Gastroesophageal sphincter (tissue), 4 donors: Measurements from ENCODE around the gene ACCSL. TPM values are rescaled to one million over a fixed set of nuclear protein-coding genes. Genes with fewer than 3 reads are reported as not detected.

Experiments used
- ATAC-seq: fragments of 150-250 bp; one replicate; pipeline ENCODE4 v1.9.1; 2016; ENCODE audit warnings: mild to moderate bottlenecking, moderate library complexity
- H3K27ac ChIP-seq, 4 donors: fragments of 200-600 bp; sonication (generic) in 3 of 4; 1 replicate in 3 of 4; 2 replicates in 1 of 4; pipeline ENCODE4 v1.5.1; 2016 to 2019
- H3K27me3 ChIP-seq: fragments of 200-600 bp; sonication (generic); one replicate; pipeline ENCODE4 v1.5.1; 2019
- H3K36me3 ChIP-seq, 2 donors: fragments of 200-600 bp; sonication (generic); one replicate each; pipeline ENCODE4 v1.5.1; 2019; ENCODE audit warnings: control low read depth in 1 of 2
- H3K4me1 ChIP-seq, 3 donors: fragments of 200-600 bp; sonication (generic); 1 replicate in 2 of 3; 2 replicates in 1 of 3; pipeline ENCODE4 v1.5.1; 2016 to 2019; ENCODE audit warnings: control low read depth in 2 of 3
- H3K4me3 ChIP-seq, 2 donors: fragments of 200-600 bp; sonication (generic); one replicate each; pipeline ENCODE4 v1.5.1; 2019; ENCODE audit warnings: mild to moderate bottlenecking in 1 of 2, moderate library complexity in 1 of 2
- H3K9me3 ChIP-seq, 3 donors: fragments of 200-600 bp; sonication (generic); one replicate each; pipeline ENCODE4 v1.5.1; 2017 to 2019; ENCODE audit warnings: control low read depth in 2 of 3
- EP300 ChIP-seq: sonication (generic); formaldehyde crosslinking; IDR thresholded peaks from one replicate; pipeline ENCODE4 v1.6.1; 2017; ENCODE audit warnings: antibody characterized with exemption, mild to moderate bottlenecking
- POLR2A ChIP-seq, 2 donors: fragments of 450-650 bp; IDR thresholded peaks; one replicate each; pipeline ENCODE4 v1.6.1; 2017; ENCODE audit warnings: antibody characterized with exemption in 2 of 2, mild to moderate bottlenecking in 2 of 2, moderate library complexity in 1 of 2
- POLR2AphosphoS5 ChIP-seq: sonication (generic); formaldehyde crosslinking; IDR thresholded peaks from one replicate; pipeline ENCODE4 v1.6.1; 2017; ENCODE audit warnings: antibody characterized with exemption
- WGBS, 2 donors: methylation state at CpG; one replicate each; pipeline ENCODE4 v1.1.5; 2018; ENCODE audit warnings: low coverage in 1 of 2; 5-methylcytosine and 5-hydroxymethylcytosine counted together
- total RNA-seq, 4 donors: library from RNA; depleted of rRNA; stranded (reverse); fragments of >200 nt; gene quantifications; one replicate each; pipeline ENCODE4 v1.1.0, GENCODE V29; 2016
- TF ChIP-seq, protein P1 (sequence below), 4 experiments: fragments of 200-600 bp in 2 of 4; fragments of 450-650 bp in 2 of 4; sonication (generic) in 1 of 4; IDR thresholded peaks; one replicate each; pipeline ENCODE4 v1.5.1; 2017 to 2019; ENCODE audit warnings: antibody characterized with exemption in 4 of 4, mild to moderate bottlenecking in 2 of 4, moderate library complexity in 2 of 4

ACCSL gene
- total RNA-seq, 4 donors from 2014 or later, result not detected

GRCh38 chr11:44017443-44018126 lies 30.2 kb upstream of the ACCSL start:
- TF ChIP-seq, protein P1, sequence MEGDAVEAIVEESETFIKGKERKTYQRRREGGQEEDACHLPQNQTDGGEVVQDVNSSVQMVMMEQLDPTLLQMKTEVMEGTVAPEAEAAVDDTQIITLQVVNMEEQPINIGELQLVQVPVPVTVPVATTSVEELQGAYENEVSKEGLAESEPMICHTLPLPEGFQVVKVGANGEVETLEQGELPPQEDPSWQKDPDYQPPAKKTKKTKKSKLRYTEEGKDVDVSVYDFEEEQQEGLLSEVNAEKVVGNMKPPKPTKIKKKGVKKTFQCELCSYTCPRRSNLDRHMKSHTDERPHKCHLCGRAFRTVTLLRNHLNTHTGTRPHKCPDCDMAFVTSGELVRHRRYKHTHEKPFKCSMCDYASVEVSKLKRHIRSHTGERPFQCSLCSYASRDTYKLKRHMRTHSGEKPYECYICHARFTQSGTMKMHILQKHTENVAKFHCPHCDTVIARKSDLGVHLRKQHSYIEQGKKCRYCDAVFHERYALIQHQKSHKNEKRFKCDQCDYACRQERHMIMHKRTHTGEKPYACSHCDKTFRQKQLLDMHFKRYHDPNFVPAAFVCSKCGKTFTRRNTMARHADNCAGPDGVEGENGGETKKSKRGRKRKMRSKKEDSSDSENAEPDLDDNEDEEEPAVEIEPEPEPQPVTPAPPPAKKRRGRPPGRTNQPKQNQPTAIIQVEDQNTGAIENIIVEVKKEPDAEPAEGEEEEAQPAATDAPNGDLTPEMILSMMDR (IDR thresholded peaks at IDR 0.05), result no peak
- TF ChIP-seq POLR2A (IDR thresholded peaks at IDR 0.05), result no peak
- TF ChIP-seq POLR2AphosphoS5, result peak; percentile 77
- Histone ChIP-seq H3K27ac (peak overlapping the region in 3 of 4 donors; percentile 67 to 78 (median 70)), H3K27me3 (no peaks in the 10 kb centered on the region), H3K36me3 (no peaks in the 10 kb centered on the region), H3K9me3 (no peaks in the 10 kb centered on the region), H3K4me1 (peaks cover 8 to 31% (median 22%) of the 10 kb centered on the region in 3 donors), H3K4me3 (no peak overlapping the region)
- 8% methylated on average over 2 of the region's 3 CpGs; no CpG with 5 or more reads in 1 of the 2 donors for WGBS, 2 donors
- ATAC-seq, result peak; percentile 67

DNA sequence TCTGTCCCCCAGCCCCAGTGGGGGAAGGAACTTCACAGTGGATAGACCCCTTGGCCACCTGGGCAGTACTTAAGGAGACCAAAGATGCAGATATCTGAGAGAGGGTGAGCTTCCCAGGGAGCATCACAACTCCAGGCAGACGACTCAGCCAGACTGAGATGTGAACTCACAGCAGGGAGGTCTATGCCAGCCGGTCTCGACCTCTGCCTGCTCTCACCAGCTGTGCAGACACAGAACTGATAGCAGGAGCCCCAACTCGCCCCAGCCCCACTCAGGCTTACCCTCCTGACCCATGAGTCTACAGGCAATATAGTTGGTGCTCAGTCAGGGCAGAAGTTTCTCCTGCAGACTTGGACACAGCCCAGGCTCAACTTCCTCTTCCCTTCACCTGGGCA lies 29.7 kb upstream of the ACCSL start:
- peak overlapping the region in 3 of 4 donors; percentile 67 to 78 (median 70) for H3K27ac ChIP-seq
- no peak overlapping the region for H3K4me3 ChIP-seq
- H3K9me3 ChIP-seq, result no peaks in the 10 kb centered on the region
- no peaks in the 10 kb centered on the region for H3K27me3 ChIP-seq
- no CpG with 5 or more reads among the region's 4 CpGs for WGBS, 2 donors
- TF ChIP-seq, protein P1 (IDR thresholded peaks at IDR 0.05), result no peak
- no peaks in the 10 kb centered on the region for H3K36me3 ChIP-seq
- H3K4me1 ChIP-seq, result peaks cover 8 to 31% (median 22%) of the 10 kb centered on the region in 3 donors
- peak; percentile 40 for ATAC-seq

- TF ChIP-seq POLR2A (IDR thresholded peaks at IDR 0.05) (no peak), EP300 (no peak), POLR2AphosphoS5 (no peak)
- TF ChIP-seq, protein P1 (IDR thresholded peaks at IDR 0.05), result no peak
- Histone ChIP-seq H3K27ac (peak overlapping the region in 1 of 4 donors; percentile 70), H3K4me3 (no peak overlapping the region), H3K4me1 (peaks cover 8 to 31% (median 22%) of the 10 kb centered on the region in 3 donors), H3K36me3 (no peaks in the 10 kb centered on the region), H3K27me3 (no peaks in the 10 kb centered on the region), H3K9me3 (no peaks in the 10 kb centered on the region)
- no peak for ATAC-seq
- 42 to 53% methylated on average over 2 of the region's 2 CpGs for WGBS, 2 donors
Measured at GRCh38 chr11:44018829-44019228, 29.0 kb upstream of the ACCSL start.

GRCh38 chr11:44024977-44025376 lies 22.8 kb upstream of the ACCSL start:
- Histone ChIP-seq H3K4me1 (peaks cover 0 to under 1% (median 0%) of the 10 kb centered on the region in 3 donors), H3K4me3 (no peak overlapping the region), H3K27ac (no peak overlapping the region), H3K9me3 (peaks cover 0 to 9% (median 0%) of the 10 kb centered on the region in 3 donors), H3K36me3 (no peaks in the 10 kb centered on the region), H3K27me3 (no peaks in the 10 kb centered on the region)
- ATAC-seq, result no peak
- no peak for TF ChIP-seq POLR2AphosphoS5
- no peak for TF ChIP-seq POLR2A (IDR thresholded peaks at IDR 0.05)
- TF ChIP-seq, protein P1 (IDR thresholded peaks at IDR 0.05), result no peak
- 93 to 100% methylated on average over 1 of the region's 1 CpG for WGBS, 2 donors

DNA sequence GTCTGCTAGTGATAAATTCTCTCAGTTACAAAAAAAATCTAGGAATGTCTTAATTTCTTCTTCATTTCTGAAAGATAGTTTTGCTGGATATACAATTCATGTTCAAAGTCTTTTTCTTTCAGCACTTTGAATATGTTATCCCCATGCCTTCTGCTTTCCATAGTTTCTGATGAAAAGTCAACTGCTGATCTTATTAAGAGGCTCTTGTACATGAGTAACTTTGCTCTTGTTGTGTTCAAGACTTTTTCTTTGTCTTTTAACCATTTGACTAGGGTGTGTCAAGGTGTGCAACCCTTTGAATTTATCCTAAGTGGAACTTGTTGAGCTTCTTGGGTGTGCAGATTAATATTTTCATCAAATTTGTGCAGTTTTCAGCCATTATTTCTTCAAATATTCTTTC lies 22.1 kb upstream of the ACCSL start:
- no peaks in the 10 kb centered on the region for H3K27me3 ChIP-seq
- peaks cover 0 to 9% (median 0%) of the 10 kb centered on the region in 3 donors for H3K9me3 ChIP-seq
- peaks cover 0 to 8% (median 0%) of the 10 kb centered on the region in 3 donors for H3K4me1 ChIP-seq
- H3K27ac ChIP-seq, result no peak overlapping the region
- H3K4me3 ChIP-seq, result no peak overlapping the region
- no peak for ATAC-seq
- TF ChIP-seq, protein P1 (IDR thresholded peaks at IDR 0.05), result no peak
- TF ChIP-seq EP300 (no peak), POLR2AphosphoS5 (no peak), POLR2A (IDR thresholded peaks at IDR 0.05) (no peak)
- H3K36me3 ChIP-seq, result no peaks in the 10 kb centered on the region
